ENCODE results near the gene PACS1.

Gene PACS1

DNA sequence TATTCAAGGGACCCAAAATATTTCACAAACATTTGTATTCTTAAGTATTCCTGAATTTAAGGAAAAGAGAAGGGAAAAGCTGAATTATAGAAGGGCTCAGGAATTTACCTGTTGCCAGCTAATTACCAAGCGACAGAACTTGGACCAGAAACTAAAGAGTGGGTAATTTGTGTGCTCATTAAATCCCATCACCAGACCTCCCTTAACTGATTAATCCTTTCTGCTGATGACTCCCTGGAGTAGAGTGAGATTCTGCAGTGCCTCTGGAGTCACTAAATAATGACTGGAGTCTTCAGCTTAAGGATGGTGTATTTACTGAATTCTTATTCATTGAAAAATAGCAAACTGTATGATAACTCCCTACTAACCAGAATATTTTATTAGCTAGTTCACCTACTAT, 124.3 kb downstream of the PACS1 start:
- Histone ChIP-seq H3K36me3 (ENCODE audit: insufficient read depth, low read length) (peaks cover 15% of the 10 kb centered on the region; the same call in 1 of the 2 replicates), H3K9ac (ENCODE audit: low read depth, low read length) (no peak overlapping the region), H3K9me3 (ENCODE audit: insufficient read depth, low read depth, low read length) (0 out of 2 replicates have a peak, but pooled peaks cover 4% of the 10 kb centered on the region), H3K4me3 (ENCODE audit: low read length) (no peak overlapping the region), H3K4me1 (ENCODE audit: insufficient read depth, low read length) (no peaks in the 10 kb centered on the region), H3K27ac (ENCODE audit: low read depth, low read length) (no peak overlapping the region), H3K27me3 (ENCODE audit: insufficient read depth, low read length) (no peaks in the 10 kb centered on the region)
- 80% methylated on average over 1 of the region's 1 CpG for WGBS

- no peaks in the 10 kb centered on the region for H3K9me3 ChIP-seq (ENCODE audit: insufficient read depth, low read depth, low read length)
- no peaks in the 10 kb centered on the region for H3K4me1 ChIP-seq (ENCODE audit: insufficient read depth, low read length)
- H3K27ac ChIP-seq (ENCODE audit: low read depth, low read length): no peak overlapping the region
- no peak overlapping the region for H3K4me3 ChIP-seq (ENCODE audit: low read length)
- no peaks in the 10 kb centered on the region for H3K27me3 ChIP-seq (ENCODE audit: insufficient read depth, low read length)
- no peak overlapping the region for H3K9ac ChIP-seq (ENCODE audit: low read depth, low read length)
- WGBS: 87% methylated on average over 2 of the region's 2 CpGs
- peaks cover 15% of the 10 kb centered on the region; the same call in 1 of the 2 replicates for H3K36me3 ChIP-seq (ENCODE audit: insufficient read depth, low read length)
Measured at GRCh38 chr11:66195867-66196266, 125.8 kb downstream of the PACS1 start.

DNA sequence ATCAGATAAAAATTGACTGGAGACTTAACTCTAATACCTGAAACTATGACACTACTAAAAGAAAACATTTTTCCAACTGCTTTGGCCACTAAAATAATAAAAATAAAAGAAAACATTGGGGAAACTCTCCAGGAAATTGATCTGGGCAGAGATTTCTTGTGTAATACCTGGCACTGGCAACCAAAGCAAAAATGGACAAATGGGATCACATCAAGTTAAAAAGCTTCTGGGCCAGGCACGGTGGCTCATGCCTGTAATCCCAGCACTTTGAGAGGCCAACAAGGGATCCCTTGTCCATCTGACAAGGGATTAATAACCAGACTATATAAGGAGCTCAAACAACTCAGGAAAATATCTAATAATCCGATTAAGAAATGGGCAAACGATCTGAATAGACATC, 133.8 kb downstream of the PACS1 start:
- 94% methylated on average over 3 of the region's 3 CpGs for WGBS
- Histone ChIP-seq H3K27ac (ENCODE audit: low read depth, low read length) (no peak overlapping the region), H3K4me3 (ENCODE audit: low read length) (no peak overlapping the region), H3K36me3 (ENCODE audit: insufficient read depth, low read length) (no peaks in the 10 kb centered on the region), H3K27me3 (ENCODE audit: insufficient read depth, low read length) (no peaks in the 10 kb centered on the region), H3K9ac (ENCODE audit: low read depth, low read length) (no peak overlapping the region), H3K4me1 (ENCODE audit: insufficient read depth, low read length) (no peaks in the 10 kb centered on the region), H3K9me3 (ENCODE audit: insufficient read depth, low read depth, low read length) (peaks cover 8% of the 10 kb centered on the region; the same call in 1 of the 2 replicates)

DNA sequence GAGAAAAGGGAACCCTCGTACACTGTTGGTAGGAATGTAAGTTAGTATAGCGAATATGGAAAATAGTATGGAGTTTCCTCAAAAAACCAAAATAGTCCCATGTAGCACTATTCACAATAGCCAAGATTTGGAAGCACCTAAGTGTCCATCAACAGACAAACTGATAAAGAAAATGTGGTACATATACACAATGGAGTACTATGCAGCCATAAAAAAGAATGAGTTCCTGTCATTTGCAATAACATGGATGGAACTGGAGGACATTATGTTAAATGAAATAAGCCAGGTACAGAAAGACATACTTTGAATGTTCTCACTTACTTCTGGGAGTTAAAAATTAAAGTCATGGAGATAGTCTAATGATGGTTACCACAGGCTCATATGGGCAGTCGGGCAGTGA, 134.3 kb downstream of the PACS1 start:
- Histone ChIP-seq H3K9ac (ENCODE audit: low read depth, low read length) (no peak overlapping the region), H3K4me1 (ENCODE audit: insufficient read depth, low read length) (no peaks in the 10 kb centered on the region), H3K36me3 (ENCODE audit: insufficient read depth, low read length) (no peaks in the 10 kb centered on the region), H3K4me3 (ENCODE audit: low read length) (no peak overlapping the region), H3K9me3 (ENCODE audit: insufficient read depth, low read depth, low read length) (peaks cover 8% of the 10 kb centered on the region; the same call in 1 of the 2 replicates), H3K27ac (ENCODE audit: low read depth, low read length) (no peak overlapping the region), H3K27me3 (ENCODE audit: insufficient read depth, low read length) (no peaks in the 10 kb centered on the region)
- WGBS: 85% methylated on average over 3 of the region's 3 CpGs

DNA sequence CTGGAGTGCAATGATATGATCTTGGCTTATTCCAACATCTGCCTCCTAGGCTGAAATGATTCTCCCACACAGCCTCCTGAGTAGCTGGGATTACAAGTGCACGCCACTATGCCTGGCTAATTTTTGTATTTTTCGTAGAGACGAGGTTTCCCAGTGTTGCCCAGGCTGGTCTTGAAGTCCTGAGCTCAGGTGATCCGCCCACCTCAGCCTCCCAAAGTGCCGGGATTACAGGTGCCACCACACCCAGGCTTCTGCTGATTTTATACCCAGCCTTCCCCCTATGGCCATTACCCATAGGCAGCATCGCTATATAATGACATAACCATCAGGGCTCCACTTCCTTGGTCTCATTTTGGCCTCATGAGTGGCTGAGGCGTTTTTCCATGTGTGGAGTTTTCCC, 137.7 kb downstream of the PACS1 start:
- Histone ChIP-seq H3K27me3 (ENCODE audit: insufficient read depth, low read length) (no peaks in the 10 kb centered on the region), H3K36me3 (ENCODE audit: insufficient read depth, low read length) (peaks cover 12% of the 10 kb centered on the region), H3K27ac (ENCODE audit: low read depth, low read length) (no peak overlapping the region), H3K4me1 (ENCODE audit: insufficient read depth, low read length) (no peaks in the 10 kb centered on the region), H3K4me3 (ENCODE audit: low read length) (no peak overlapping the region), H3K9ac (ENCODE audit: low read depth, low read length) (no peak overlapping the region), H3K9me3 (ENCODE audit: insufficient read depth, low read depth, low read length) (peaks cover 3% of the 10 kb centered on the region; the same call in 1 of the 2 replicates)
- WGBS: 95% methylated on average over 7 of the region's 7 CpGs

DNA sequence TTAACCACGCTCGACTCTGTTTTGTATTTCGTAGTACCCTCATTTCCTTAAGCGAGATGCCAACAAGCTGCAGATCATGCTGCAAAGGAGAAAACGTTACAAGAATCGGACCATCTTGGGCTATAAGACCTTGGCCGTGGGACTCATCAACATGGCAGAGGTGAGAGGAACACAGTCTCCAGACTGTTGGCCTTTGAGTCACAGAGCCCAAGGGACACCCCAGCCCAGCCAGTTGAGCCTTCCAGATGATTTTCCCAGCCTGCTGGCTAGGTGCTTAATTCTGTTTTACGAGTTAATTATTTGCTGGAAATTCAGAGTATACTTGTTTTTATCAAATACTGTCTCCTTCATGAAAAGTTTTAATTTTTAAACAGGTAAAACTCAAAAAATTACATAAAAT, 141.0 kb downstream of the PACS1 start:
- 94% methylated on average over 7 of the region's 8 CpGs for WGBS
- H3K4me3 ChIP-seq (ENCODE audit: low read length): no peak overlapping the region
- no peaks in the 10 kb centered on the region for H3K4me1 ChIP-seq (ENCODE audit: insufficient read depth, low read length)
- peaks cover 15% of the 10 kb centered on the region for H3K36me3 ChIP-seq (ENCODE audit: insufficient read depth, low read length)
- no peaks in the 10 kb centered on the region for H3K9me3 ChIP-seq (ENCODE audit: insufficient read depth, low read depth, low read length)
- H3K27me3 ChIP-seq (ENCODE audit: insufficient read depth, low read length): no peaks in the 10 kb centered on the region
- H3K9ac ChIP-seq (ENCODE audit: low read depth, low read length): no peak overlapping the region
- H3K27ac ChIP-seq (ENCODE audit: low read depth, low read length): no peak overlapping the region

DNA sequence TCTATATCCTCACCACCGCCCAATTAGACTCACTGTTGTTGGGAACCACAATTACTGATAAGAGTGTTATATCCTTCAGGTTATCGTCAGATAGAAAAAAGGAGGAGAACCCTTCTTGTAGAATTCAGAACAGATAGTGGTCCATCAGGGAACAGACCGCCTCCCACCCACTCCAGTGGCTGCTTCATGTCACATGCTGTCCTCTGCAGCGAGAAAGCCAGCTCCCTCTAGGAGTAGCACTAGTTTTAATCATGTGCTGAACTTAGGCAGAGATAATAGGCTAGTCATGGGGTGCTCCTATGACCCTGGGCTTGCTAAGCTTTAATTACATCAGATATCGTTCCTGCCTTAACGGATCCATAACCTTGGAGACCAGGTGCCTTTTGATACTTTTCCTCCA, 146.8 kb downstream of the PACS1 start:
- Histone ChIP-seq H3K9me3 (ENCODE audit: insufficient read depth, low read depth, low read length) (no peaks in the 10 kb centered on the region), H3K36me3 (ENCODE audit: insufficient read depth, low read length) (peaks cover 28% of the 10 kb centered on the region), H3K4me3 (ENCODE audit: low read length) (no peak overlapping the region), H3K27me3 (ENCODE audit: insufficient read depth, low read length) (no peaks in the 10 kb centered on the region), H3K27ac (ENCODE audit: low read depth, low read length) (no peak overlapping the region), H3K4me1 (ENCODE audit: insufficient read depth, low read length) (no peaks in the 10 kb centered on the region), H3K9ac (ENCODE audit: low read depth, low read length) (no peak overlapping the region)
- WGBS: 92% methylated on average over 6 of the region's 6 CpGs

- H3K4me3 ChIP-seq (ENCODE audit: low read length): no peak overlapping the region
- H3K27me3 ChIP-seq (ENCODE audit: insufficient read depth, low read length): no peaks in the 10 kb centered on the region
- H3K4me1 ChIP-seq (ENCODE audit: insufficient read depth, low read length): no peaks in the 10 kb centered on the region
- WGBS: 90% methylated on average over 6 of the region's 6 CpGs
- H3K9me3 ChIP-seq (ENCODE audit: insufficient read depth, low read depth, low read length): no peaks in the 10 kb centered on the region
- H3K36me3 ChIP-seq (ENCODE audit: insufficient read depth, low read length): peaks cover 28% of the 10 kb centered on the region
- H3K9ac ChIP-seq (ENCODE audit: low read depth, low read length): no peak overlapping the region
- H3K27ac ChIP-seq (ENCODE audit: low read depth, low read length): no peak overlapping the region
Measured at GRCh38 chr11:66218036-66218435, 148.0 kb downstream of the PACS1 start.

DNA sequence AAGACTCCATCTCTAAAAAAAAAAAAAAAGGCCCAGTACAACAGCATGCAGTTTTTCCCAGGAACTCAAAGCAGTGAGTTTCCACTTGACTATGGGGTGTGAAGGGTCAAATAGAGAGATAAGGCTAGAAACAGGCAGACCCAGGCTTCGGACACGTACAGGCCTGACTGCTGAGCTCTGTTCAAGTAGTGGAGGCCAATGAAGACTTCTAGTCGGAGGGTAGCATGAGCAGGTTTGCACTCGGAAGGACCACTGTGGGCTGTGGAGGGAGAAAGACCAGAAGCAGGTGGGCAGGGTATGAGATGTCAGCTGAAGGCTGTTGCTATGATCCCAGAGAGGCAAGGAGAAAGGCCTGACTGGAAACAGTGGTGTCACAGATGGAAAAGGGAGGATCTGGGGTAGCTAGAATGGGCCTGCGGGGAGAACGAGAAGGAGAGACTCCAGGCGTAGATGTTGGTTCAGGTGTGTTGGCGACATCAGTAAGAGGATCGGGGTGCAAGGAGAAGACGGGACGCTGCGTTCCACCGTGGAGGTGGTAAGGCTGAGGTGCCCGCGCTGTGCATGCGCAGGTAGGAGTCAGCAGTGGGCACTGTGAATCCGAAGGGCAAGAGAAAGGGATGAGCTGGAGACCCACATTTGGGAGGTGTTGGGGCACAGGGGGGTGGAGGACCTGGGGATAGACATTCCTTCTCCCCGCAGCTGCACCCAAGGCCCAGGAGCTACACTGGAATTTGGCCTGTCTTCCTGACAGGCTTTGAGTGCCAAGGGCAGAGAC, 149.0 kb downstream of the PACS1 start:
- H3K9ac ChIP-seq (ENCODE audit: low read depth, low read length): no peak overlapping the region; the same call in 1 of the 2 replicates
- H3K4me1 ChIP-seq (ENCODE audit: insufficient read depth, low read length): no peaks in the 10 kb centered on the region
- no peaks in the 10 kb centered on the region for H3K27me3 ChIP-seq (ENCODE audit: insufficient read depth, low read length)
- H3K27ac ChIP-seq (ENCODE audit: low read depth, low read length): no peak overlapping the region
- no peak overlapping the region for H3K4me3 ChIP-seq (ENCODE audit: low read length)
- no peaks in the 10 kb centered on the region for H3K9me3 ChIP-seq (ENCODE audit: insufficient read depth, low read depth, low read length)
- H3K36me3 ChIP-seq (ENCODE audit: insufficient read depth, low read length): peaks cover 28% of the 10 kb centered on the region
- 93% methylated on average over 18 of the region's 18 CpGs for WGBS

- Histone ChIP-seq H3K4me3 (ENCODE audit: low read length) (no peak overlapping the region), H3K36me3 (ENCODE audit: insufficient read depth, low read length) (peaks cover 35% of the 10 kb centered on the region), H3K27ac (ENCODE audit: low read depth, low read length) (no peak overlapping the region), H3K4me1 (ENCODE audit: insufficient read depth, low read length) (no peaks in the 10 kb centered on the region), H3K27me3 (ENCODE audit: insufficient read depth, low read length) (no peaks in the 10 kb centered on the region), H3K9ac (ENCODE audit: low read depth, low read length) (no peak overlapping the region; the same call in 1 of the 2 replicates), H3K9me3 (ENCODE audit: insufficient read depth, low read depth, low read length) (no peaks in the 10 kb centered on the region)
- WGBS: 93% methylated on average over 19 of the region's 19 CpGs
Measured at GRCh38 chr11:66219846-66220565, 149.9 kb downstream of the PACS1 start.

DNA sequence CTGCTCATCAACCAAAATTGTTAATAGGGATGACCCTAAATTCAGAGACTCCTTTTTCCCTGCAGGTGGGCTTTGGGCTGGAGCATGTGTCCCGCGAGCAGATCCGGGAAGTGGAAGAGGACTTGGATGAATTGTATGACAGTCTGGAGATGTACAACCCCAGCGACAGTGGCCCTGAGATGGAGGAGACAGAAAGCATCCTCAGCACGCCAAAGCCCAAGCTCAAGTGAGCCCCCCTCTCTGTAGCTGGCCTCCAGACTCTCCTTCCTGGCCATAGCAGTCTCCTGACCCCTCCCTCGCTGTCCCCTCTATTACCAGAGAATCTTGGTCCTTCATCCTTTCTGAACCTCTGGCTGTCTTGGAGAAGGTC, 150.5 kb downstream of the PACS1 start:
- Histone ChIP-seq H3K27me3 (ENCODE audit: insufficient read depth, low read length) (no peaks in the 10 kb centered on the region), H3K4me3 (ENCODE audit: low read length) (no peak overlapping the region), H3K9me3 (ENCODE audit: insufficient read depth, low read depth, low read length) (no peaks in the 10 kb centered on the region), H3K27ac (ENCODE audit: low read depth, low read length) (no peak overlapping the region), H3K9ac (ENCODE audit: low read depth, low read length) (no peak overlapping the region), H3K36me3 (ENCODE audit: insufficient read depth, low read length) (peaks cover 38% of the 10 kb centered on the region), H3K4me1 (ENCODE audit: insufficient read depth, low read length) (no peaks in the 10 kb centered on the region)
- 94% methylated on average over 6 of the region's 6 CpGs for WGBS
